Measurements from ENCODE around the gene BCDIN3D. TPM values are rescaled to one million over a fixed set of nuclear protein-coding genes. Genes with fewer than 3 reads are reported as not detected.

Gene BCDIN3D
- total and polyA plus RNA-seq, 4 donors = 2.6 to 4.4 (median 3.0) TPM

DNA sequence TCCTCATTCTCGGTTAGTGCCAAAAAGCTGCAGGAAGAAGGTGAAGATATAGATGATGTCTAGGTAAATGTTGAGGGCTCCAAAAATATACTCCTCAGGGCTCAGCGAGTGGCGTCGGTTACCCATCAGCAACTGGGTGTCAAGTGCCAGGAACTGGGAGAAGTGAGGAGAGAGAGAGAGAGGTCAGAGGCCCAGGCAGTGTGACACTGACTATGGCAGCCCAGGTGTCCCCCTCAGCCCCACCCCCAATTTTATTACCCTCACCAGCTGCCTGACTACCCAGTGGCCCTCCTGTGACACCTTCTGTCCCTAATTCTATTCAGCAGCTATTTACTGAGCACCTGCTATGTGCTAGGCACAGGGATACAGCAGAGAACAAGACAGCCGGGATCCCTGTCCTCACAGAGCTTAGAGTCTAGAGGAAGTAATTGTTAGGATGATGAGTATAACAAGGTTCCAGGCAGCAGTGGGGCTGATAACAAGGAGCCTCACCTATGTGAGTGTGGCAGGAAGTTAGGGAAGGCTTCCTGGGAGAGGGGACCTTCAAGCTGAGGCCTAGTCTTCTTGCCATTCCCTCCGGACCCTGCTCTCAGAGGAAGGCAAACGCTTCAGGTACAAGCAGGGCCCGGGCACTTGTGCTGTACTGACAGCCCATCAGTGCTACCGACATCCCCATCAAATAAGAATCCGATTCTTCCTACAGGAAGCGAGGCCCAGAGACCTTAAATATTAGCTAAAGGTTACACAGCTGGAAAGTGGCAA is 27.8 kb upstream of the BCDIN3D start:
- Histone ChIP-seq H3K9me3 (ENCODE audit: control insufficient read depth in 4 of 4, insufficient read depth in 3 of 4, low read length in 3 of 4) (no peaks in the 10 kb centered on the region), H3K4me1 (ENCODE audit: control insufficient read depth in 5 of 5, insufficient read depth in 5 of 5, low read length in 5 of 5) (peaks cover 3 to 61% (median 38%) of the 10 kb centered on the region in 5 donors), H3K27me3 (ENCODE audit: control insufficient read depth in 3 of 3, insufficient read depth in 3 of 3, low read length in 2 of 3) (no peaks in the 10 kb centered on the region), H3K36me3 (ENCODE audit: control insufficient read depth in 4 of 4, insufficient read depth in 4 of 4, low read length in 4 of 4) (no peaks in the 10 kb centered on the region), H3K4me3 (no peak overlapping the region), H3K9ac (ENCODE audit: insufficient read depth in 1 of 2, low read length in 2 of 2) (no peak overlapping the region), H3K27ac (ENCODE audit: low read depth in 1 of 2, low read length in 1 of 2) (no peak overlapping the region)
- DNase-seq (no peak), ATAC-seq (ENCODE audit: insufficient read depth, low FRiP score) (no peak)
- no peak for TF ChIP-seq CTCF (IDR thresholded peaks at IDR 0.05; ENCODE audit: control extremely low read depth, extremely low read depth)
- WGBS, 2 donors = 95 to 97% methylated on average over 11 of the region's 11 CpGs

DNA sequence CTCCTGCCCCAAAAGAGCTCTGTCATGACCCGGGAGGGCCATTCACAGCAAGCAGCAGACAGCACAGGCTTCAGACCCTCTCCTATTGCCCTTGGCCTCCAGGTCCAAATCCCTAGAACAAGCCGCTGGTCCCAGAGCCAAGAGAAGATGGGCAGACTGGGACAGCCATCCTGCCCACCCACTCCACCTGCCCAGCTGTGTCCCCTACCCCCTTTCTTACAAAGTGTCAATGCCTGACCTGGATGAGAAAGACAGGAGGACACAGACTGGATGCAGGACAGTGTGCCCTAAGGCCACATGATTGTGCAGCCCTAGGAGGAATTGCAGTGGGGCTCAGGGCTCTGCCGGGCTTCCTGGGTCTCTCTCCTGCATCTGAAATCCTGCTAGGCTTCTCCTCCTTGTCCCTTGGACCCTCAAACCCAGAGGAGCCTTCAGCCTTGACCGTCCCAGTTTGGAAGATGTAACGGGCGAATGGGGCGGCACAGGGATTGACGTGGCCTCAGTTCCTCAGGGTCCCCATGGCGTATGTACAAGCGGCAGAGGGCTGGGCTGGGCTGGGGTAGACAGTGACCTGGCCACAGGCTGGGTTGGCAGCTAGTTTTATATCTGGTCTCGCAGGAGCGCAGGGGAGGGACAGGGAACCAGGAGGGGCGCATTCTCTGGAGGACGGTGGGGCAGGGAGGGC is 27.1 kb upstream of the BCDIN3D start:
- Histone ChIP-seq H3K9ac (ENCODE audit: insufficient read depth in 1 of 2, low read length in 2 of 2) (no peak overlapping the region), H3K27me3 (ENCODE audit: control insufficient read depth in 3 of 3, insufficient read depth in 3 of 3, low read length in 2 of 3) (no peaks in the 10 kb centered on the region), H3K9me3 (ENCODE audit: control insufficient read depth in 4 of 4, insufficient read depth in 3 of 4, low read length in 3 of 4) (no peaks in the 10 kb centered on the region), H3K4me1 (ENCODE audit: control insufficient read depth in 5 of 5, insufficient read depth in 5 of 5, low read length in 5 of 5) (peaks cover 3 to 61% (median 38%) of the 10 kb centered on the region in 5 donors), H3K4me3 (no peak overlapping the region), H3K27ac (ENCODE audit: low read depth in 1 of 2, low read length in 1 of 2) (peak overlapping the region in 1 of 2 donors; percentile 51), H3K36me3 (ENCODE audit: control insufficient read depth in 4 of 4, insufficient read depth in 4 of 4, low read length in 4 of 4) (no peaks in the 10 kb centered on the region)
- WGBS, 2 donors = 92 to 95% methylated on average over 14 of the region's 14 CpGs
- no peak for DNase-seq
- ATAC-seq (ENCODE audit: insufficient read depth, low FRiP score) = no peak
- no peak for TF ChIP-seq CTCF (IDR thresholded peaks at IDR 0.05; ENCODE audit: control extremely low read depth, extremely low read depth)

- WGBS, 2 donors = 29 to 31% methylated on average over 16 of the region's 16 CpGs
- TF ChIP-seq CTCF (IDR thresholded peaks at IDR 0.05; ENCODE audit: control extremely low read depth, extremely low read depth) = no peak
- peak; percentile 98 to 100 (median 100) for DNase-seq
- Histone ChIP-seq H3K4me3 (no peak overlapping the region), H3K4me1 (ENCODE audit: control insufficient read depth in 5 of 5, insufficient read depth in 5 of 5, low read length in 5 of 5) (peaks cover 3 to 58% (median 34%) of the 10 kb centered on the region in 5 donors), H3K9ac (ENCODE audit: insufficient read depth in 1 of 2, low read length in 2 of 2) (no peak overlapping the region), H3K36me3 (ENCODE audit: control insufficient read depth in 4 of 4, insufficient read depth in 4 of 4, low read length in 4 of 4) (no peaks in the 10 kb centered on the region), H3K27me3 (ENCODE audit: control insufficient read depth in 3 of 3, insufficient read depth in 3 of 3, low read length in 2 of 3) (no peaks in the 10 kb centered on the region), H3K27ac (ENCODE audit: low read depth in 1 of 2, low read length in 1 of 2) (peak overlapping the region; percentile 26 to 51), H3K9me3 (ENCODE audit: control insufficient read depth in 4 of 4, insufficient read depth in 3 of 4, low read length in 3 of 4) (no peaks in the 10 kb centered on the region)
- ATAC-seq (ENCODE audit: insufficient read depth, low FRiP score) = peak; percentile 20
Observed at GRCh38 chr12:49868952-49869815, 26.3 kb upstream of the BCDIN3D start.

All from lung (tissue), 12 donors.